ENCODE measurements around the gene TGFB1I1.

DNA sequence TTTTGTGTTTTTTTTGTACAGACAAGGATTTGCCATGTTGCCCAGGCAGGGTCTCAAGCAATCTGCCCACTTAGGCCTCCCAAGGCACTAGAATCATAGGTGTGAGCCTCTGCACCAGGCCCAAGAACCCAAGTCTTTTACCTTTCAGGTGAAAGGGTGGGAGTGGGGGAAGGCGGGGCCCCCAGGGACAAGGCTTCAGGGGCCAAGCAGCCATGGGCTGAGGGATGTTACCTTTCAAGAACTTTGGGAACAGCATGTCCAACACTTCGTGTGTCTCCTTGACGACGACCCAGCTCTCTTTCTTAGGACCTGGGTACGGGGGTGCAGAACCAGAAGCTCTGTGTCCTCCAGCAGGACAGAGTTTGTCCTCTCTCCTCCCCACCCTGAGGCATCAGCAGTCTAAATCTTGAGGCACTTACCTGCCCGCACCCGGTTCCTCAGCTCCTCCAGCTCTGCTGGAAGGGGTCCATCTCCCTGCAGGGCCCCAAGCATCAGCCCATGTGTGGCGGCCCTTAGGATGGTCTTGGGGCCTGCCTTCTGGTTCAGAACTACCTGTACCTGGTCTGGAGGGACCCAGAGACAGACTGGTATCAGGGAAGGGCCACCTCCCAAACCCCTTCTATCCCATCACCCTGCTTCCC lies 19.9 kb downstream of the TGFB1I1 start:
- TF ChIP-seq CTCF (conservative IDR thresholded peaks at IDR 0.05; ENCODE audit: low read depth in 2 of 2) (no peak), POLR2AphosphoS5 (IDR thresholded peaks at IDR 0.05; ENCODE audit: low read depth) (no peak), EZH2 (IDR thresholded peaks at IDR 0.05; ENCODE audit: low read depth, unreplicated experiment) (no peak), REST (IDR thresholded peaks at IDR 0.05; ENCODE audit: unreplicated experiment) (no peak), EZH2phosphoT487 (IDR thresholded peaks at IDR 0.05; ENCODE audit: unreplicated experiment) (no peak), JUNB (IDR thresholded peaks at IDR 0.05; ENCODE audit: unreplicated experiment) (no peak), CREB1 (CRISPR knock-in tag; IDR thresholded peaks at IDR 0.05; ENCODE audit: low read depth) (no peak), NANOG (IDR thresholded peaks at IDR 0.05; ENCODE audit: borderline replicate concordance) (no peak)
- TF ChIP-seq, protein P1, sequence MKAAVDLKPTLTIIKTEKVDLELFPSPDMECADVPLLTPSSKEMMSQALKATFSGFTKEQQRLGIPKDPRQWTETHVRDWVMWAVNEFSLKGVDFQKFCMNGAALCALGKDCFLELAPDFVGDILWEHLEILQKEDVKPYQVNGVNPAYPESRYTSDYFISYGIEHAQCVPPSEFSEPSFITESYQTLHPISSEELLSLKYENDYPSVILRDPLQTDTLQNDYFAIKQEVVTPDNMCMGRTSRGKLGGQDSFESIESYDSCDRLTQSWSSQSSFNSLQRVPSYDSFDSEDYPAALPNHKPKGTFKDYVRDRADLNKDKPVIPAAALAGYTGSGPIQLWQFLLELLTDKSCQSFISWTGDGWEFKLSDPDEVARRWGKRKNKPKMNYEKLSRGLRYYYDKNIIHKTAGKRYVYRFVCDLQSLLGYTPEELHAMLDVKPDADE (IDR thresholded peaks at IDR 0.05): no peak

Measured in GM23338 (cell line).